ENCODE data around the gene TPPP2. TPM values are rescaled to one million over a fixed set of nuclear protein-coding genes. Genes with fewer than 3 reads are reported as not detected.
A peak's percentile ranks its signal among the peaks of the same experiment; 100 is the strongest.

The TPPP2 gene
- total and polyA plus RNA-seq, 10 of the 15 experiments (the other 5 are each of a cell fraction or from before 2014, with no cell fraction given): not detected

- TF ChIP-seq KLF5 (IDR thresholded peaks at IDR 0.05; ENCODE audit: partially characterized antibody) (peak; percentile 60), SREBF1 (IDR thresholded peaks at IDR 0.05; ENCODE audit: low read length) (peak; percentile 70; the same call in 1 of the 2 replicates), KDM1A (IDR thresholded peaks at IDR 0.05; ENCODE audit: borderline replicate concordance) (no peak), FOXK2 (IDR thresholded peaks at IDR 0.05) (no peak), JUND (IDR thresholded peaks at IDR 0.05; ENCODE audit: low read depth, low read length) (no peak), NFYB (IDR thresholded peaks at IDR 0.05; ENCODE audit: insufficient read depth, low read depth, low read length) (peak; percentile 90), CBX3 (IDR thresholded peaks at IDR 0.05; ENCODE audit: borderline replicate concordance, low read depth) (no peak), RELA (IDR thresholded peaks at IDR 0.05; ENCODE audit: borderline replicate concordance, partially characterized antibody) (no peak), KAT2A (conservative IDR thresholded peaks at IDR 0.05; ENCODE audit: control insufficient read depth, low read depth, low read length) (no peak), MXI1 (IDR thresholded peaks at IDR 0.05; ENCODE audit: low read depth, low read length) (no peak), PAX5 (IDR thresholded peaks at IDR 0.05; ENCODE audit: borderline replicate concordance, low read depth, low read length) (no peak), REST (IDR thresholded peaks at IDR 0.05; ENCODE audit: low read depth, low read length) (no peak), HSF1 (IDR thresholded peaks at IDR 0.05; ENCODE audit: low read depth, low read length) (no peak), ATF3 (IDR thresholded peaks at IDR 0.05; ENCODE audit: borderline replicate concordance, extremely low read depth, low read depth, low read length) (no peak), SPI1 (IDR thresholded peaks at IDR 0.05; ENCODE audit: borderline replicate concordance, insufficient read depth, low read depth, low read length) (no peak), USF2 (IDR thresholded peaks at IDR 0.05; ENCODE audit: borderline replicate concordance, low read depth, low read length) (no peak), TCF12 (IDR thresholded peaks at IDR 0.05; ENCODE audit: low read depth, low read length) (no peak), SKIL (IDR thresholded peaks at IDR 0.05; ENCODE audit: low read depth, poor library complexity, severe bottlenecking) (no peak)
Measured at GRCh38 chr14:20989787-20990600, 40.0 kb upstream of the TPPP2 start, which contains the start of gene METTL17 (continued).

All from GM12878 (cell line).